Body of pancreas (tissue), 4 donors: ENCODE measurements around the gene WNT3. TPM values are rescaled to one million over a fixed set of nuclear protein-coding genes. Genes with fewer than 3 reads are reported as not detected.

Source experiments
- ATAC-seq: fragments of 150-250 bp; one replicate; pipeline ENCODE4 v1.9.1; 2016
- DNase-seq, 4 donors: peaks; one replicate each; pipeline ENCODE4 v3.0.0-alpha.2; 2019
- H3K27ac ChIP-seq, 4 donors: fragments of 200-600 bp; sonication (generic); 1 replicate in 3 of 4; 2 replicates in 1 of 4; pipeline versions ENCODE4 v1.5.1 to v1.6.1; 2016 to 2019; ENCODE audit warnings: mild to moderate bottlenecking in 1 of 4, mixed read lengths in 1 of 4, moderate library complexity in 1 of 4
- H3K27me3 ChIP-seq, 2 donors: fragments of 200-600 bp; sonication (generic); one replicate each; pipeline ENCODE4 v1.6.0; 2016; ENCODE audit warnings: mild to moderate bottlenecking in 1 of 2
- H3K36me3 ChIP-seq, 2 donors: fragments of 200-600 bp; sonication (generic); replicated peaks in 1 of 2; 2 replicates each; pipeline ENCODE4 v1.5.1; 2016; ENCODE audit warnings: low read depth in 2 of 2; ENCODE audit not compliant: insufficient read depth in 1 of 2
- H3K4me1 ChIP-seq: fragments of 200-600 bp; sonication (generic); one replicate; pipeline ENCODE4 v1.6.0; 2016
- H3K4me3 ChIP-seq, 2 donors: fragments of 200-600 bp; sonication (generic); 1 replicate in 1 of 2; 2 replicates in 1 of 2; pipeline ENCODE4 v1.5.1; 2016 to 2019
- H3K9me3 ChIP-seq, 3 donors: fragments of 200-600 bp; sonication (generic); 1 replicate in 2 of 3; 2 replicates in 1 of 3; pipeline ENCODE4 v1.5.1; 2016
- POLR2A ChIP-seq, 3 donors: fragments of 450-650 bp; IDR thresholded peaks; one replicate each; pipeline ENCODE4 v1.6.1; 2016; ENCODE audit warnings: antibody characterized with exemption in 3 of 3, mild to moderate bottlenecking in 2 of 3
- WGBS, 2 donors: methylation state at CpG; one replicate each; pipeline ENCODE4 v1.1.5; 2017; 5-methylcytosine and 5-hydroxymethylcytosine counted together
- intact Hi-C: fragments of 100-400 bp; cut with DNase I; formaldehyde crosslinking; loops from one replicate; pipeline ENCODE4 v1.15.1; 2023
- total RNA-seq, 2 donors: library from RNA; depleted of rRNA; stranded (reverse); fragments of >200 nt; gene quantifications; one replicate each; pipeline ENCODE4 v1.1.0, GENCODE V29; 2016
- TF ChIP-seq, protein P1 (sequence below), 7 experiments: fragments of 450-650 bp in 4 of 7; fragments of 200-600 bp in 3 of 7; sonication (generic) in 3 of 7; IDR thresholded peaks; one replicate each; pipeline ENCODE4 v1.5.1; 2016 to 2019; ENCODE audit warnings: antibody characterized with exemption in 7 of 7

Gene WNT3
- total RNA-seq, 2 donors from 2014 or later, result 0.26 to 1.6 TPM

DNA sequence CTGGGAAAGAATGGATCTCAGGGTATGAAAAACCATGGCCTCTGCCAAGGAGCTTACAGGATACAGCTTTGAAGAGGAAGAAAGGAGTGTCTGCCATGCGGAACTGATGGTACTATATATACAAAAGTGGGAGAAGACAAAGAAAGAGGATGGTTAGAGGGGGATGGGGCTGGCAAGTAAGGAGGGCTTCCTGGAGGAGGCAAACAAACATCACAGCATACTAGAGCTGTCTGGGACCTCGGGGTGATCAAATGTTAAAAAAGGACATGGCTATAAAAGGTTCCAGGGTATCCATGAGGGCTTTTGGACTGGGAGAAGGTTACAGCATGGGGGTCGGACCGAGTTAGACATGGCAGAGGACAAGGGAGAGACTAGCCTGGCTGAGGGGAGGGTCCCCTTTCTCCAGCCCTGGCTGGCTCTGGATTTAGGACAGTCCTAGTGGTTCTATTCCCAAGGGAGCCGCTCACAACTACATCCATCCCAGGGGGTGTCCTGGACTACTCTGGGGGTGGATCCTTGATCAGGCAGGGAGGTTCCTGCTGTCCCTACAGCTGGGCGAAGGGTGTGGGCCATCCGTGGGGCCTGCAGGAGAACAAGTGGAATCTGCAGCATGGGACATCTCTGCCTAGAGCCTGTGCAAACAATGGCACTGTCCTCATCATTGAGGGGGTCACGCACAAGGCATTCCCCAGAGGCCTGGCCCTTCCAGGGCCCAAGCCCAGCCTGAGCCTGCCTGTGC lies 45.1 kb upstream of the WNT3 start:
- H3K4me1 ChIP-seq, result no peaks in the 10 kb centered on the region
- TF ChIP-seq, protein P1, sequence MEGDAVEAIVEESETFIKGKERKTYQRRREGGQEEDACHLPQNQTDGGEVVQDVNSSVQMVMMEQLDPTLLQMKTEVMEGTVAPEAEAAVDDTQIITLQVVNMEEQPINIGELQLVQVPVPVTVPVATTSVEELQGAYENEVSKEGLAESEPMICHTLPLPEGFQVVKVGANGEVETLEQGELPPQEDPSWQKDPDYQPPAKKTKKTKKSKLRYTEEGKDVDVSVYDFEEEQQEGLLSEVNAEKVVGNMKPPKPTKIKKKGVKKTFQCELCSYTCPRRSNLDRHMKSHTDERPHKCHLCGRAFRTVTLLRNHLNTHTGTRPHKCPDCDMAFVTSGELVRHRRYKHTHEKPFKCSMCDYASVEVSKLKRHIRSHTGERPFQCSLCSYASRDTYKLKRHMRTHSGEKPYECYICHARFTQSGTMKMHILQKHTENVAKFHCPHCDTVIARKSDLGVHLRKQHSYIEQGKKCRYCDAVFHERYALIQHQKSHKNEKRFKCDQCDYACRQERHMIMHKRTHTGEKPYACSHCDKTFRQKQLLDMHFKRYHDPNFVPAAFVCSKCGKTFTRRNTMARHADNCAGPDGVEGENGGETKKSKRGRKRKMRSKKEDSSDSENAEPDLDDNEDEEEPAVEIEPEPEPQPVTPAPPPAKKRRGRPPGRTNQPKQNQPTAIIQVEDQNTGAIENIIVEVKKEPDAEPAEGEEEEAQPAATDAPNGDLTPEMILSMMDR (IDR thresholded peaks at IDR 0.05), result no peak
- no peak for TF ChIP-seq POLR2A (IDR thresholded peaks at IDR 0.05)
- H3K27ac ChIP-seq, result no peak overlapping the region
- no peak overlapping the region for H3K4me3 ChIP-seq
- DNase-seq (no peak), ATAC-seq (no peak)
- no peaks in the 10 kb centered on the region for H3K36me3 ChIP-seq
- H3K27me3 ChIP-seq, result no peaks in the 10 kb centered on the region
- 70 to 81% methylated on average over 7 to 8 of the region's 8 CpGs for WGBS, 2 donors
- intact Hi-C loops, result no loop called here
- H3K9me3 ChIP-seq, result no peaks in the 10 kb centered on the region

DNA sequence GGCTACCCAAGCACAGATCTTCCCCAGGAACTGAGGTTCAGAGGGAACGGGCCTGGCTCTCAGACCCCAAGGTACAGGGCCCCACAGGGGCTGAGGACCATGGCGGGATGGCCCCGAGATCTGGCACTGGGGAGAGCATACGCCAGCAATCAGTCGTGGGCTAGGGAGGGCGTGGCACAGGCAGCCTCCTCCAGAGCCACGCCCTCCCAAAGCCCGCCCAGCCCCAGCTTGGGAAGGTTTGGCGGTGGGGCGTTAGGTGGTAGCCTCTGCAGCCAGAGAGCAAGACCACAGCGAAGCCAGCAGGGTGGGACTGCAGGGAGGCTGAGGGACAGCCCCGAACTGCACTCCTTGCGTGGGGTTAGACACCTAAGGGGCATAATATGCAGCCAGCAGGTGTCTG lies 44.5 kb upstream of the WNT3 start:
- no peak overlapping the region for H3K4me3 ChIP-seq
- no peaks in the 10 kb centered on the region for H3K36me3 ChIP-seq
- no peaks in the 10 kb centered on the region for H3K4me1 ChIP-seq
- no peaks in the 10 kb centered on the region for H3K9me3 ChIP-seq
- H3K27ac ChIP-seq, result no peak overlapping the region
- DNase-seq, result no peak
- TF ChIP-seq POLR2A (IDR thresholded peaks at IDR 0.05), result no peak
- TF ChIP-seq, protein P1 (IDR thresholded peaks at IDR 0.05), result no peak
- intact Hi-C loops, result no loop called here
- no peak for ATAC-seq
- 45 to 63% methylated on average over 9 to 13 of the region's 13 CpGs for WGBS, 2 donors
- H3K27me3 ChIP-seq, result no peaks in the 10 kb centered on the region

GRCh38 chr17:46859996-46860395 lies 41.5 kb upstream of the WNT3 start:
- TF ChIP-seq, protein P1 (IDR thresholded peaks at IDR 0.05), result no peak
- no peak for TF ChIP-seq POLR2A (IDR thresholded peaks at IDR 0.05)
- WGBS, 2 donors, result 79 to 82% methylated on average over 5 of the region's 5 CpGs
- no peak for DNase-seq

GRCh38 chr17:46857600-46857999 lies 39.1 kb upstream of the WNT3 start:
- H3K4me1 ChIP-seq, result no peaks in the 10 kb centered on the region
- H3K36me3 ChIP-seq, result no peaks in the 10 kb centered on the region
- H3K27ac ChIP-seq, result no peak overlapping the region
- no peak overlapping the region for H3K4me3 ChIP-seq
- ATAC-seq (no peak), DNase-seq (no peak)
- intact Hi-C loops, result no loop called here
- 83 to 94% methylated on average over 1 of the region's 1 CpG for WGBS, 2 donors
- TF ChIP-seq POLR2A (IDR thresholded peaks at IDR 0.05), result no peak
- TF ChIP-seq, protein P1 (IDR thresholded peaks at IDR 0.05), result no peak
- H3K9me3 ChIP-seq, result no peaks in the 10 kb centered on the region
- no peaks in the 10 kb centered on the region for H3K27me3 ChIP-seq

More at GRCh38 chr17:46859996-46860395, 41.5 kb upstream of the WNT3 start:
- no peaks in the 10 kb centered on the region for H3K27me3 ChIP-seq
- no peaks in the 10 kb centered on the region for H3K9me3 ChIP-seq
- no peak overlapping the region for H3K27ac ChIP-seq
- ATAC-seq, result no peak
- intact Hi-C loops, result no loop called here
- no peaks in the 10 kb centered on the region for H3K4me1 ChIP-seq
- H3K4me3 ChIP-seq, result no peak overlapping the region
- H3K36me3 ChIP-seq, result no peaks in the 10 kb centered on the region

- Histone ChIP-seq H3K36me3 (no peaks in the 10 kb centered on the region), H3K27ac (no peak overlapping the region), H3K27me3 (no peaks in the 10 kb centered on the region), H3K4me1 (peaks cover 12% of the 10 kb centered on the region), H3K4me3 (no peak overlapping the region), H3K9me3 (no peaks in the 10 kb centered on the region)
- ATAC-seq (no peak), DNase-seq (no peak)
- 76 to 80% methylated on average over 4 of the region's 4 CpGs for WGBS, 2 donors
- intact Hi-C loops, result no loop called here
- TF ChIP-seq, protein P1 (IDR thresholded peaks at IDR 0.05), result no peak
- no peak for TF ChIP-seq POLR2A (IDR thresholded peaks at IDR 0.05)
Observed at GRCh38 chr17:46854948-46855347, 36.5 kb upstream of the WNT3 start.
